Cardiac muscle cell (in vitro differentiated cells and primary cell): ENCODE results near the gene TMTC1. TPM values are rescaled to one million over a fixed set of nuclear protein-coding genes. Genes with fewer than 3 reads are reported as not detected.

Source experiments
- DNase-seq, 2 donors: peaks; one replicate each; pipeline versions ENCODE4 v3.0.0 to v3.0.0-alpha.2; 2010 to 2017; ENCODE audit warnings: low read depth in 1 of 2, low spot score in 1 of 2
- H3K27ac ChIP-seq: fragments of 200-600 bp; sonication (generic); 2 replicates; pipeline ENCODE4 v1.5.1; 2016
- H3K27me3 ChIP-seq: fragments of 200-600 bp; sonication (generic); 2 replicates; pipeline ENCODE4 v1.6.0; 2016; ENCODE audit warnings: control low read depth
- H3K36me3 ChIP-seq: fragments of 200-600 bp; sonication (generic); 2 replicates; pipeline ENCODE4 v1.5.1; 2016; ENCODE audit warnings: control low read depth
- H3K4me1 ChIP-seq: fragments of 200-600 bp; sonication (generic); 2 replicates; pipeline ENCODE4 v1.8.1; 2017; ENCODE audit warnings: low read depth, mild to moderate bottlenecking, mixed run types
- H3K4me3 ChIP-seq: fragments of 200-600 bp; sonication (generic); 2 replicates; pipeline ENCODE4 v1.5.1; 2016; ENCODE audit warnings: mild to moderate bottlenecking
- H3K9me3 ChIP-seq: fragments of 200-600 bp; sonication (generic); 2 replicates; pipeline ENCODE4 v1.5.1; 2017; ENCODE audit warnings: low read depth, mild to moderate bottlenecking, control low read depth
- CTCF ChIP-seq: IDR thresholded peaks from 2 replicates; pipeline ENCODE4 v1.5.1; 2012; ENCODE audit warnings: low read depth, mild to moderate bottlenecking, low read length
- polyA plus RNA-seq: library from polyadenylated mRNA; unstranded; fragments of >200 nt; fragmentation: Nextera tagmentation; extraction: Ambion mirVana; gene quantifications from 2 replicates; pipeline ENCODE4 v1.2.1, GENCODE V29; 2016
- total RNA-seq: library from RNA; depleted of rRNA; stranded (reverse); fragments of >200 nt; gene quantifications from 2 replicates; pipeline ENCODE4 v1.2.3, GENCODE V29; 2016

Gene TMTC1
- total and polyA plus RNA-seq, 2 experiments from 2014 or later, result 16.0 to 25.3 TPM

DNA sequence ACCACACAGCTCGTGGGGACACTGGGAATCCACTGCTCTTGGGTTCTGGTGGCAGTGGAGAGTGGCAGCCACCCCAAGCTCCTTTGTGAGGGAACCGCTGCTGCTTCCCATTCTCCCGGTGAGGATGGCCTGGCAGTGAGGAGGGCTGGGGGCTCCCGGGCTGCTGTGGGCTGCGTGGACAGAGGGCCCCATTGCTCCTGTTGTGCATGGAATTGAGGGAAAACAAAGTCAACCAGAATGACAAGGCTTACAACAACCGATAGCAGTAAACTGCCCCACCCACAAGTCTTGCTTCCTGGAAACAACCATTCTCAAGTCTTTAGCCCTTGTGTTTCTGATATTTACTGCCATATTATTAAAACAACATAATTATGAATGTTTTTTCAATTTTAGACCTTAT is 32.1 kb downstream of the TMTC1 start:
- Histone ChIP-seq H3K36me3 (peaks cover 6% of the 10 kb centered on the region), H3K9me3 (no peaks in the 10 kb centered on the region), H3K4me3 (no peak overlapping the region), H3K4me1 (no peaks in the 10 kb centered on the region), H3K27me3 (no peaks in the 10 kb centered on the region), H3K27ac (no peak overlapping the region)
- TF ChIP-seq CTCF, result no peak
- no peak for DNase-seq

GRCh38 chr12:29750928-29751220 is 32.9 kb downstream of the TMTC1 start:
- Histone ChIP-seq H3K4me1 (no peaks in the 10 kb centered on the region), H3K36me3 (peaks cover 6% of the 10 kb centered on the region), H3K9me3 (no peaks in the 10 kb centered on the region), H3K27ac (no peak overlapping the region), H3K27me3 (no peaks in the 10 kb centered on the region), H3K4me3 (no peak overlapping the region)
- TF ChIP-seq CTCF, result no peak
- no peak for DNase-seq

- H3K27ac ChIP-seq, result no peak overlapping the region
- H3K9me3 ChIP-seq, result no peaks in the 10 kb centered on the region
- DNase-seq, result no peak
- H3K27me3 ChIP-seq, result no peaks in the 10 kb centered on the region
- TF ChIP-seq CTCF, result no peak
- no peak overlapping the region for H3K4me3 ChIP-seq
- H3K4me1 ChIP-seq, result no peaks in the 10 kb centered on the region
- H3K36me3 ChIP-seq, result peaks cover 6% of the 10 kb centered on the region
Observed at GRCh38 chr12:29750131-29750927, 33.4 kb downstream of the TMTC1 start.

GRCh38 chr12:29744365-29744764 is 39.4 kb downstream of the TMTC1 start:
- no peak for TF ChIP-seq CTCF
- Histone ChIP-seq H3K4me1 (peaks cover 39% of the 10 kb centered on the region), H3K27me3 (no peaks in the 10 kb centered on the region), H3K36me3 (peaks cover 3% of the 10 kb centered on the region), H3K4me3 (no peak overlapping the region), H3K9me3 (no peaks in the 10 kb centered on the region), H3K27ac (peak overlapping the region; percentile 73)
- no peak for DNase-seq

DNA sequence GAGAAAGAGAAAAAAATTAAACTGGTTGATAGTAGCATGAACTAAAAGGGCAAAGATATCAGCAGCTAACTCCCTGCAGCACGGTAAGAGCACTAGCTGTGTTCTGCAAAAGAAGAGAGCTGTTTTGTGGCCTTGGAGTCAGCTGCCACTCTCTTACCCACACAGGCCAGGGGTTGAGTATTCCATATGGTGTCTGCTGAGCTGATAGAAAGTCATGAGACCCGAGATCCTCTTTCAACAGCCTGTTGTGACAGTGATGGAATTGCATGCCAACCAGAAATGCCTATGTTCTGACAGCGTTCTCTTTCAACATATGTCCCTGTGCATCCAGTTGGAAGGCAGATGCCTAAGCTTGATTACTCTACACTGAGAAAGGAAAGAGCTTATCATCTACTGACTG is 39.9 kb downstream of the TMTC1 start:
- H3K27ac ChIP-seq, result peak overlapping the region; percentile 73
- DNase-seq, result peak; percentile 69 to 86
- TF ChIP-seq CTCF, result no peak
- H3K4me3 ChIP-seq, result no peak overlapping the region
- peaks cover 39% of the 10 kb centered on the region for H3K4me1 ChIP-seq
- peaks cover 3% of the 10 kb centered on the region for H3K36me3 ChIP-seq
- no peaks in the 10 kb centered on the region for H3K27me3 ChIP-seq
- H3K9me3 ChIP-seq, result no peaks in the 10 kb centered on the region
